ENCODE data around the gene GRID2IP.
"Not testable (repeated sequence)": the region's sequence is repeated elsewhere in the genome, so short reads cannot be mapped to it uniquely, and the experiment has no call there.

GRID2IP gene

DNA sequence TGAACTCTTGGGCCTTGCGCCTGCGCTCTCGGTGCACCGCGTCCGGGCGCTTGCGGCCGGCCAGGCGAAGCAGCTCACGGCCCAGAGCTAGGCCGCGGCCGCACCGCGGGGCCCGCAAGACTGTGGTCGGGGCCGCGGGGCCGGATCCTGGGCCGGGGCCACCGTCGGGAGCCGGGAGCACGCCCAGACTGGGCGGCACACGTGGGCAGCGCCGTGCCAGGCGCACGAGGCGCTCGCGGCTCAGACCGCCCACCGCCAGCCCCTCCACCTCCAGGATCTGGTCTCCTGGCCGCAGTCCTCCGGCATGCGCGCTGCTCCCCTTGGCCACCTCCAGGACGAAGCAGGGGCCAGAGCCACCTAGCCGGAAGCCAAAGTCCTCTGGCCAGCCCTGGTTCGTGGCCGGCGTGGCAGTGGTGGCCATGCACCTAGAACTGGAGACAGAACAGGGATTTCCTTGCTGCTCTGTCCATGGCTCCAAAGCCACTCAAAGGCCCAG is at the start of gene GRID2IP:
GRID2IP (minus strand) TSS at position 446 of the 496 bp plus-strand sequence; CDS start at position 421, 25 bp downstream.
- DNase-seq (ENCODE audit: low spot score): no peak

- no peak for DNase-seq (ENCODE audit: low spot score)
Measured at GRCh38 chr7:6600093-6600492, 48.8 kb upstream of the GRID2IP start.

GRCh38 chr7:6590645-6591110 is 39.4 kb upstream of the GRID2IP start:
- DNase-seq (ENCODE audit: low spot score): no peak

DNA sequence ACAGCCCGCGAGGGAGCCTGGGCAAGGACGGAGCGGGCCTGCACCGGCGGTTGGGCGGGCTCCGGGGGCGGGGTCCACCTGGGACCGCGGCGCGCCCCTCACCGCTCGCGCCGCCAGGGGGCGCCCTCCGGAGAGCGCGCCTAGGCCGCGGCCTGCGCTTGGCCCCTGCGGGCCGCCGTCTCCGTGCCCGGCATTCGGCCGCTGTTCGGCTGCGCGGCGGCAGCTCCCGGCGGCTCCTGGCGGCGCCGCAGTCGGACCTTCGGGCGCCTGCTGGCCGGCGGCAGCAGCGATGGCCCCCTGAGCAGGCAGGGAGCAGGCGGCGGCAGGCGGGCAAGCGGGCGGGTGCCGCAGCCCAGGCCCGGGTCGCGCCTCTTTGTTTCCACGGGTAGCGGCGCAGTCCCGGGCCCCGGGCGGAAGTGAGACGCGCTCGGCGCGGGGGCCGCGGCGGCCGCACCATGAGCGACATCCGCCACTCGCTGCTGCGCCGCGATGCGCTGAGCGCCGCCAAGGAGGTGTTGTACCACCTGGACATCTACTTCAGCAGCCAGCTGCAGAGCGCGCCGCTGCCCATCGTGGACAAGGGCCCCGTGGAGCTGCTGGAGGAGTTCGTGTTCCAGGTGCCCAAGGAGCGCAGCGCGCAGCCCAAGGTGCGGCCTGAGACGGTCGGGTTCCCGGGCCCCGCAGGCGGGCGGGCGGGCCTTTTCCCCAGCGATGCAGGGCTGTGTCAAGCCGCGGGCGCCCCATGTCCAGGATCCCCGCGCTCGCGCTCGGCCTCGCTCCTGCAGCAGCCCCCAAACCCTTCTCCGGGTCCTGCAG is 38.8 kb upstream of the GRID2IP start, which contains the start of gene INTS15:
INTS15 (plus strand) TSS at position 193 of the 816 bp plus-strand sequence; CDS start at position 456, 263 bp downstream.
- DNase-seq (ENCODE audit: low spot score): peak; percentile 84

GRCh38 chr7:6589151-6589828 is 38.0 kb upstream of the GRID2IP start:
- no peak for DNase-seq (ENCODE audit: low spot score)

DNA sequence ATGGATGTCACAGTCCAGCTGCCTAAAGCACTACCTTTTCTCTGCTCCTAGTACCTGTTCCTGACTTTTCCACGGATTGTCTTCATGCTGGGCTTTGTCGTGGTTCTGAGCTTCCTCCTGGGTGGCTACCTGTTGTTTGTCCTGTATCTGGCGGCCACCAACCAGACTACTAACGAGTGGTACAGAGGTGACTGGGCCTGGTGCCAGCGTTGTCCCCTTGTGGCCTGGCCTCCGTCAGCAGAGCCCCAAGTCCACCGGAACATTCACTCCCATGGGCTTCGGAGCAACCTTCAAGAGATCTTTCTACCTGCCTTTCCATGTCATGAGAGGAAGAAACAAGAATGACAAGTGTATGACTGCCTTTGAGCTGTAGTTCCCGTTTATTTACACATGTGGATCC is 37.3 kb upstream of the GRID2IP start:
- no peak for DNase-seq (ENCODE audit: low spot score)

- DNase-seq (ENCODE audit: low spot score): not testable (repeated sequence)
Measured at GRCh38 chr7:6585746-6586432, 34.6 kb upstream of the GRID2IP start.

DNA sequence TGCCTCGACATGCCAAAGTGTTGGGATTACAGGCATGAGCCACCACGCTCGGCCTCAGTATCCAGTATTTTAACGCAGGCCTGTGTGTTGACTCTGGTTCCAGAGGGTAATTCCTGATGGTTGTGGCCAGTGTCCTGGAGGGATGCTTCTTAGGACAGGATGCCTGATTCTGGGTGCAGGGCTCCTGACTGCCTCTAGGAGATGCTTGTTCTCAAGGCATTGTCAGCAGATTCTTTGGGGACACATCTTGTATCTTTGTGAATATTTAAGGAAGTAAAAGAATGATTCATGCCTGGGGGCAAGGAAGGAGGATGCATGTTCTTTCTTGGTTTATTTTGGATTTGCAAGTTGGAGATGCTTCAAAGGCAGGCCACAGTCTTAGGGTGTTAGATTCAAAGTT is 28.2 kb upstream of the GRID2IP start:
- peak; percentile 43 for DNase-seq (ENCODE audit: low spot score)

GRCh38 chr7:6578114-6579084 is 27.1 kb upstream of the GRID2IP start:
- no peak for DNase-seq (ENCODE audit: low spot score)

DNA sequence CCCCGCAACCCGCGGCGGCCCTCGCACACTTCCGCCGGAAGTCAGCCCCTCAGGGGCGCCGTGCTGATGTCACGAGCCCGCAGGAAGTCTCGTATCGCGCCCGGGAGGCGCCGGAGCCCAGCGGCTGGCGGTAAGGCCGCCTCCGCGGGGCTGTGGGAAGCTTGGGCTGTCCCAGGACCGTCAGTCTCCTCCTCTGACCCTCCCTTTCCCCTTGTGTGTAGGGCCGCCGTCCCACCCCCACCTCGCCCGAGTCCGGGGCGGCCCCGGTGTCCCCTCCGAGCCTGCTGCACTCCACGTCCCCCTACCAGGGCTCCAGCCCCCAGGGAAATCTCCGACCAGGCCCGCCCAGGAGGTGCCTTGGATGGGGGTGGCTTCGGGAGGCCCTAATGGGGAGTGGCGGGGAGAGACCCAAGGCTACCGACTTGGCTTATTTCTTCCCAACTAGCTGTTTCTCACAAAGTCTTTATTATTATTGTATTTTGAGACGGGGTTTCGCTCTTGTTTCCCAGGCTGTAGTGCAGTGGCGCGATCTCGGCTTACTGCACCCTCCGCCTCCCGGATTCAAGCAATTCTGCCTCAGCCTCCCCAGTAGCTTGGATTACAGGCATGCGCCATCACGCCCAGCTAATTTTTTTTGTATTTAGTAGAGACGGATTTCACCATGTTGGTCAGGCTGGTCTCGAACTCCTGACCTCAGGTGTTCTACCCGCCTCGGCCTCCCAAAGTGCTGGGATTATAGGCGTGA is 26.3 kb upstream of the GRID2IP start, which contains the start of gene ZDHHC4:
ZDHHC4 (plus strand) TSS at position 86 of the 745 bp plus-strand sequence. CDS start 3,108 bp downstream, outside the sequence.
- peak; percentile 98 for DNase-seq (ENCODE audit: low spot score)

DNA sequence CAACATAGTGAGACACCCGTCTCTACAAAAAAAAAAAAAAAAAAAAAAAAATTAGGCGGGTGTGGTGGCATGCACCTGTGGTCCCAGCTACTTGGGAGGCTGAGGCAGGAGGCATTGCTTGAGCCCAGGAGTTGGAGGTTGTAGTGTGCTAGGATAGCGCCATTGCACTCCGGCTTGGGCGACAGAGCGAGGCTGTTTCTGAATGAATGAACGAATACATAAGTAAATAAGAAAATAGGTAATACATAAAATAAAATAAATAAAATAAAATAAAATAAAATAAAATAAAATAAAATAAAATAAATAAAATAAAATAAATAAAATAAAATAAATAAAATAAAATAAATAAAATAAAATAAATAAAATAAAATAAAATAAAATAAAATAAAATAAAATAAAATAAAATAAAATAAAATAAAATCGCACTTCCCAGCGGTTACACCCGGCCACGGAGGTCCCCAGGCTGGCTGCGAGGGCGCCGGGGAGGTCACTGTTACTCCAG is 25.7 kb upstream of the GRID2IP start:
- DNase-seq (ENCODE audit: low spot score): not testable (repeated sequence)

GRCh38 chr7:6576024-6576866 is 25.0 kb upstream of the GRID2IP start:
- DNase-seq (ENCODE audit: low spot score): no peak

DNA sequence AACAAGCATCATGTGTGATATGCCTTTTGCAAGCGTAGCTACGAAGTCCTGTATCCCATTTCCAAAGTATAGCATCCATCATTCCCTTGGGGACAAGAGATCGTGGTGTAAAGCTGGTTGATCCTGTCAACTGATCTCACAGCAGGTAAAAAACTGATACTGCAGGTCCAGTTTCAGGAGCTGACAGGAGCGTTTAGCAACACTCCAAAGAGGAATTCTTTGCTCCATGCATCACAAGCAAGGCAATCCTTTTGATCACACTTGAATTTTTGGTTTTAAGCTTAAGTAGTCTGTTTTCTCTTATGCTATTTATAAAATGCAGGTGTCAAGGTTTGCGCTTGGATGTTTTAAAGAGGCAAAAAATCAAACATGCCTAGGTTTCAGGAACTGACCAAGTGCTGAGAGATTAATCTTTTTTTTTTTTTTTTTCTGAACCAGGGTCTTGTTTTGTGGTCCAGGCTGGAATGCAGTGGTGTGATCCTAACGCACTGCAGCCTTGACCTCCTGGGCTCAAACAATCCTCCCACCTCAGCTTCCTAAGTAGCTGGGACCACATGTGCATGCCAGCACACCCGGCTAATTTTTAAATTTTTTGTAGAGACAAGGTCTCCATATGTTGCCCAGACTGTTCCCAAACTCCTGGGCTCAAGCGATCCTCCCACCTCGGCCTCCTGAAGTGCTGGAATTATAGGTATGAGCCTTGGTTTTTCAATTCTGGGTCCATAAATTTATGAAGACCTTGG is 24.2 kb upstream of the GRID2IP start:
- DNase-seq (ENCODE audit: low spot score): no peak

GRCh38 chr7:6571160-6571779 is 20.0 kb upstream of the GRID2IP start:
- no peak for DNase-seq (ENCODE audit: low spot score)

DNA sequence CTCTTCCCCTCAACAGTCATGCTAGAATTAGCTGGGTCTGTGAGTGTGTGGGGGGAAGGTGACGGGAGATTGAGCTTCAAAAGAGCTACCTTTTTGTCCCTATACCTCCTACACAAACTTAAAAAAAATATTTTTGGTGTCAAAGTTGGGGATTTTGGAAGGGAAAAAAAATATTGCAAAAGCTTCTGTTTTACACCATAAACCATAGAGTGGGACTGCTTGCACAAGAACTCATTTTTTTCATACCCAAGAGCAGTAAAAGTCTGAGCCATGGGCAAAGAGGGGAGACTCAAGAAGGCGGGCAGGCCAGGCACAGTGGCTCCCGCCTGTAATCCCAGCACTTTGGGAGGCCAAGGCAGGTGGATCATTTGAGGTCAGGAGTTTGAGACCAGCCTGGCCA is 16.6 kb upstream of the GRID2IP start:
- DNase-seq (ENCODE audit: low spot score): no peak

- no peak for DNase-seq (ENCODE audit: low spot score)
Measured at GRCh38 chr7:6565655-6566054, 14.4 kb upstream of the GRID2IP start.

- DNase-seq (ENCODE audit: low spot score): no peak
Measured at GRCh38 chr7:6563936-6564770, 12.9 kb upstream of the GRID2IP start.
